ENCODE measurements around the gene IFT43. TPM values are rescaled to one million over a fixed set of nuclear protein-coding genes. Genes with fewer than 3 reads are reported as not detected.

Gene IFT43
- total RNA-seq, 1 experiment from 2014 or later, result 37.9 TPM

DNA sequence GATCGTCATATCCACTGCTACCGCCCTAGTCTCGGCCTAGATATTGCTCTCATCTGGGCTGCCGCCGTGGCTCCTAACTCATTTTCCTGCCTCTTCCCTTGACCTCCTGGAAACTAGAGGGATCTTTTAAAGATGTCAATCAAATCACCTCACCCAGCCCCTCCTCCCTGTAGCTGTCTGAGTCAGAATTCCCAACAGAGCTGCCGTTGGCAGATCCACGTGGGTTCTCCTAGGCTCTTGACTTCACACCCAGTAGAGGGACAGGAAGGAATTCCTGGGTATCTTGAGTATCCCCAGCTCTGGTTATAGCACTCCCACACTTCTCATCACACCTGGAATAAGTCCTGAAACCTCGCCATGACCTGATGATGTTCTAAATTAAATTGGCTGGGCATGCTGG lies 15.7 kb upstream of the IFT43 start:
- Mint-ChIP-seq H3K4me1 (ENCODE audit: low read depth, unreplicated experiment) (no peaks in the 10 kb centered on the region), H3K9me3 (ENCODE audit: low read depth, unreplicated experiment) (no peaks in the 10 kb centered on the region), H3K27me3 (ENCODE audit: unreplicated experiment) (no peaks in the 10 kb centered on the region), H3K27ac (ENCODE audit: unreplicated experiment) (no peak overlapping the region), H3K4me3 (ENCODE audit: low read depth, unreplicated experiment) (no peak overlapping the region), H3K36me3 (ENCODE audit: insufficient read depth, unreplicated experiment) (no peaks in the 10 kb centered on the region)
- intact Hi-C loops (cut with micrococcal nuclease; ENCODE audit: unreplicated experiment), result no loop called here
- no peak for DNase-seq
- BruUV-seq (replicated peaks), result no TSS peak
- TF ChIP-seq, protein P1, sequence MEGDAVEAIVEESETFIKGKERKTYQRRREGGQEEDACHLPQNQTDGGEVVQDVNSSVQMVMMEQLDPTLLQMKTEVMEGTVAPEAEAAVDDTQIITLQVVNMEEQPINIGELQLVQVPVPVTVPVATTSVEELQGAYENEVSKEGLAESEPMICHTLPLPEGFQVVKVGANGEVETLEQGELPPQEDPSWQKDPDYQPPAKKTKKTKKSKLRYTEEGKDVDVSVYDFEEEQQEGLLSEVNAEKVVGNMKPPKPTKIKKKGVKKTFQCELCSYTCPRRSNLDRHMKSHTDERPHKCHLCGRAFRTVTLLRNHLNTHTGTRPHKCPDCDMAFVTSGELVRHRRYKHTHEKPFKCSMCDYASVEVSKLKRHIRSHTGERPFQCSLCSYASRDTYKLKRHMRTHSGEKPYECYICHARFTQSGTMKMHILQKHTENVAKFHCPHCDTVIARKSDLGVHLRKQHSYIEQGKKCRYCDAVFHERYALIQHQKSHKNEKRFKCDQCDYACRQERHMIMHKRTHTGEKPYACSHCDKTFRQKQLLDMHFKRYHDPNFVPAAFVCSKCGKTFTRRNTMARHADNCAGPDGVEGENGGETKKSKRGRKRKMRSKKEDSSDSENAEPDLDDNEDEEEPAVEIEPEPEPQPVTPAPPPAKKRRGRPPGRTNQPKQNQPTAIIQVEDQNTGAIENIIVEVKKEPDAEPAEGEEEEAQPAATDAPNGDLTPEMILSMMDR (IDR thresholded peaks at IDR 0.05; ENCODE audit: unreplicated experiment), result no peak
- CTCF ChIA-PET, result no interaction called here

DNA sequence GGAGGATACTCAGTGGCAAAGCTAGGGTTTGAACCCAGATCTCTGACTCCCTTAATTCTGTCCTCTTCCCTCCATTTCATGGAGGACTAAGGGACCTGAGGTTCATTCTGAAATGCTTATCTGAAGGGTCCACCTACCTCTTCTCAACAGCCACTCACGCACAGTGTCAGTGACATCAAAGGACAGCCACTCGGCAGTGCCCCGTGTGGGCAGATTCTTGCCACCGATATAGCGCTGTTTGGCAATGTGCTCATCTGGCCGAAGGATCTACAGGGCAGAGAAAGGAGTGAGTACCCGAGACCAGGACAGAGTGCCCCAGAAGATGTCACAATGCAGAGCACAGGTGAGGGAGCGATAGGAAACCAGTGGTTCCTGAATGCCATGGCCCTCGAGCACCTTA lies 14.6 kb upstream of the IFT43 start:
- no peaks in the 10 kb centered on the region for H3K9me3 Mint-ChIP-seq (ENCODE audit: low read depth, unreplicated experiment)
- intact Hi-C loops (cut with micrococcal nuclease; ENCODE audit: unreplicated experiment), result no loop called here
- TF ChIP-seq, protein P1 (IDR thresholded peaks at IDR 0.05; ENCODE audit: unreplicated experiment), result no peak
- DNase-seq, result no peak
- H3K27me3 Mint-ChIP-seq (ENCODE audit: unreplicated experiment), result no peaks in the 10 kb centered on the region
- no peaks in the 10 kb centered on the region for H3K36me3 Mint-ChIP-seq (ENCODE audit: insufficient read depth, unreplicated experiment)
- CTCF ChIA-PET, result no interaction called here
- BruUV-seq (replicated peaks), result no TSS peak
- H3K27ac Mint-ChIP-seq (ENCODE audit: unreplicated experiment), result no peak overlapping the region
- no peak overlapping the region for H3K4me3 Mint-ChIP-seq (ENCODE audit: low read depth, unreplicated experiment)
- no peaks in the 10 kb centered on the region for H3K4me1 Mint-ChIP-seq (ENCODE audit: low read depth, unreplicated experiment)

- H3K4me3 Mint-ChIP-seq (ENCODE audit: low read depth, unreplicated experiment), result no peak overlapping the region
- H3K27me3 Mint-ChIP-seq (ENCODE audit: unreplicated experiment), result no peaks in the 10 kb centered on the region
- CTCF ChIA-PET, result no interaction called here
- BruUV-seq (replicated peaks), result no TSS peak
- no peaks in the 10 kb centered on the region for H3K9me3 Mint-ChIP-seq (ENCODE audit: low read depth, unreplicated experiment)
- TF ChIP-seq, protein P1 (IDR thresholded peaks at IDR 0.05; ENCODE audit: unreplicated experiment), result no peak
- intact Hi-C loops (cut with micrococcal nuclease; ENCODE audit: unreplicated experiment), result no loop called here
- no peaks in the 10 kb centered on the region for H3K4me1 Mint-ChIP-seq (ENCODE audit: low read depth, unreplicated experiment)
- H3K36me3 Mint-ChIP-seq (ENCODE audit: insufficient read depth, unreplicated experiment), result no peaks in the 10 kb centered on the region
- no peak overlapping the region for H3K27ac Mint-ChIP-seq (ENCODE audit: unreplicated experiment)
- no peak for DNase-seq
These were observed 14.1 kb upstream of the IFT43 start for GRCh38 chr14:75971509-75971908.

GRCh38 chr14:75972801-75973421 lies 12.7 kb upstream of the IFT43 start:
- Mint-ChIP-seq H3K9me3 (ENCODE audit: low read depth, unreplicated experiment) (no peaks in the 10 kb centered on the region), H3K36me3 (ENCODE audit: insufficient read depth, unreplicated experiment) (no peaks in the 10 kb centered on the region), H3K4me3 (ENCODE audit: low read depth, unreplicated experiment) (no peak overlapping the region), H3K27ac (ENCODE audit: unreplicated experiment) (no peak overlapping the region), H3K27me3 (ENCODE audit: unreplicated experiment) (no peaks in the 10 kb centered on the region), H3K4me1 (ENCODE audit: low read depth, unreplicated experiment) (no peaks in the 10 kb centered on the region)
- CTCF ChIA-PET, result interaction anchor here (1.6 kb wide), 1 partner anchor 10 kb away, joined by 4 read pairs; no protein-coding TSS in a partner anchor
- intact Hi-C loops (cut with micrococcal nuclease; ENCODE audit: unreplicated experiment), result no loop called here
- TF ChIP-seq, protein P1 (IDR thresholded peaks at IDR 0.05; ENCODE audit: unreplicated experiment), result no peak
- BruUV-seq (replicated peaks), result no TSS peak
- DNase-seq, result no peak

All from Calu3 (cell line).